ENCODE measurements around the gene MAML2. TPM values are rescaled to one million over a fixed set of nuclear protein-coding genes. Genes with fewer than 3 reads are reported as not detected.
A peak's percentile ranks its signal among the peaks of the same experiment; 100 is the strongest.

The MAML2 gene
- total RNA-seq, 3 donors from 2014 or later = 45.6 to 82.8 (median 68.2) TPM

- TF ChIP-seq POLR2A (IDR thresholded peaks at IDR 0.05) = no peak
- TF ChIP-seq POLR2AphosphoS5 (IDR thresholded peaks at IDR 0.05) = no peak
- TF ChIP-seq CTCF (IDR thresholded peaks at IDR 0.05) = no peak
- DNase-seq (ENCODE audit: low spot score in 2 of 2) = no peak
- Histone ChIP-seq H3K27me3 (no peaks in the 10 kb centered on the region), H3K27ac (peak overlapping the region; percentile 90 to 94), H3K9me3 (no peaks in the 10 kb centered on the region), H3K36me3 (no peaks in the 10 kb centered on the region), H3K4me3 (no peak overlapping the region), H3K4me1 (peaks cover 3 to 9% of the 10 kb centered on the region in 2 donors)
- intact Hi-C loops (cut with DNase I; ENCODE audit: low total_unique reads) = no loop called here
These were observed 77.0 kb downstream of the MAML2 start for GRCh38 chr11:96265972-96266371.

GRCh38 chr11:96265220-96265737 is 77.7 kb downstream of the MAML2 start:
- TF ChIP-seq CTCF (IDR thresholded peaks at IDR 0.05) (no peak), POLR2AphosphoS5 (IDR thresholded peaks at IDR 0.05) (no peak)
- intact Hi-C loops (cut with DNase I; ENCODE audit: low total_unique reads) = no loop called here
- Histone ChIP-seq H3K4me1 (peaks cover 3 to 11% of the 10 kb centered on the region in 2 donors), H3K27me3 (no peaks in the 10 kb centered on the region), H3K9me3 (no peaks in the 10 kb centered on the region), H3K27ac (peak overlapping the region; percentile 90 to 94), H3K36me3 (no peaks in the 10 kb centered on the region), H3K4me3 (no peak overlapping the region)
- DNase-seq (ENCODE audit: low spot score in 2 of 2) = no peak

- Histone ChIP-seq H3K36me3 (no peaks in the 10 kb centered on the region), H3K27ac (peak overlapping the region; percentile 90 to 94), H3K4me3 (no peak overlapping the region), H3K4me1 (peaks cover 3 to 18% of the 10 kb centered on the region in 2 donors), H3K9me3 (no peaks in the 10 kb centered on the region), H3K27me3 (no peaks in the 10 kb centered on the region)
- no peak for TF ChIP-seq POLR2A (IDR thresholded peaks at IDR 0.05)
- no peak for TF ChIP-seq CTCF (IDR thresholded peaks at IDR 0.05)
- no peak for TF ChIP-seq POLR2AphosphoS5 (IDR thresholded peaks at IDR 0.05)
- intact Hi-C loops (cut with DNase I; ENCODE audit: low total_unique reads) = no loop called here
- DNase-seq (ENCODE audit: low spot score in 2 of 2) = no peak
These were observed 78.6 kb downstream of the MAML2 start for GRCh38 chr11:96264364-96264763.

- no peak for DNase-seq (ENCODE audit: low spot score in 2 of 2)
- no peaks in the 10 kb centered on the region for H3K36me3 ChIP-seq
- no peaks in the 10 kb centered on the region for H3K9me3 ChIP-seq
- no peaks in the 10 kb centered on the region for H3K27me3 ChIP-seq
- intact Hi-C loops (cut with DNase I; ENCODE audit: low total_unique reads) = no loop called here
- no peak overlapping the region for H3K4me3 ChIP-seq
- no peak for TF ChIP-seq POLR2A (IDR thresholded peaks at IDR 0.05)
- no peak for TF ChIP-seq POLR2AphosphoS5 (IDR thresholded peaks at IDR 0.05)
- TF ChIP-seq CTCF (IDR thresholded peaks at IDR 0.05) = peak in 1 of 3 donors; percentile 30
- peak overlapping the region; percentile 90 to 94 for H3K27ac ChIP-seq
- H3K4me1 ChIP-seq = peaks cover 3 to 29% of the 10 kb centered on the region in 2 donors
These were observed 79.7 kb downstream of the MAML2 start for GRCh38 chr11:96263238-96263763.

- Histone ChIP-seq H3K36me3 (no peaks in the 10 kb centered on the region), H3K9me3 (no peaks in the 10 kb centered on the region), H3K4me3 (no peak overlapping the region), H3K27me3 (no peaks in the 10 kb centered on the region), H3K27ac (peak overlapping the region; percentile 80 to 84), H3K4me1 (peaks cover 3 to 42% of the 10 kb centered on the region in 2 donors)
- TF ChIP-seq CTCF (IDR thresholded peaks at IDR 0.05) (no peak), POLR2A (IDR thresholded peaks at IDR 0.05) (no peak), POLR2AphosphoS5 (IDR thresholded peaks at IDR 0.05) (no peak)
- DNase-seq (ENCODE audit: low spot score in 2 of 2) = no peak
- intact Hi-C loops (cut with DNase I; ENCODE audit: low total_unique reads) = no loop called here
These were observed 82.5 kb downstream of the MAML2 start for GRCh38 chr11:96260532-96260931.
